Tongue (tissue), 2 donors: Measurements from ENCODE around the gene NPC1. TPM values are rescaled to one million over a fixed set of nuclear protein-coding genes. Genes with fewer than 3 reads are reported as not detected.

Source experiments
- DNase-seq: peaks from one replicate; pipeline ENCODE4 v3.0.0-alpha.2; 2015
- total RNA-seq: library from RNA; depleted of rRNA; stranded (reverse); fragments of >200 nt; gene quantifications from one replicate; pipeline ENCODE4 v1.2.3, GENCODE V29; 2014

Gene NPC1
- total RNA-seq, 1 donor from 2014 or later = 30.4 TPM

- DNase-seq = no peak
Observed at GRCh38 chr18:23547846-23548245, 38.5 kb downstream of the NPC1 start.

GRCh38 chr18:23547306-23547705, 39.0 kb downstream of the NPC1 start:
- DNase-seq = no peak

DNA sequence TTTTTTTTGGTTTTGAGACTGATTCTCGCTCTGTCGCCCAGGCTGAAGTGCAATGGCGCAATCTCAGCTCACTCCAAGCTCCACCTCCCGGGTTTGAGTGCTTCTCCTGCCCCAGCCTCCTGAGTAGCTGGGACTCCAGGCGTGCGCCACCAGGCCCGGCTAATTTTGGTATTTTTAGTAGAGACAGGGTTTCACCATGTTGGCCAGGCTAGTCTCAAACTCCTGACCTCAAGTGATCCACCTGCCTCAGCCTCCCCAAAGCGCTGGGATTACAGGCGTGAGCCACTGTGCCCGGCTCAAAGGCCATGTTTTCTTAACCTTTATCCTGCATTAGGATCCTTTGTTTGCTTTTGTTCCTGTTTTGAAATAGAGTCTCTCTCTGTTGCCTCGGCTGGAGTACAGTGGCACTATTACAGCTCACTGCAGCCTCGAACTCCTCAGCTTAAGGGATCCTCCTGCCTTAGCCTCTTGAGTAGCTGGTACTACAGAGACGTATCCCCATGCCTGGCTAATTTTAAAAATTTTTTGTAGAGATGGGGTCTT, 41.0 kb downstream of the NPC1 start:
- DNase-seq = no peak

GRCh38 chr18:23542461-23542860, 43.8 kb downstream of the NPC1 start:
- DNase-seq = no peak

GRCh38 chr18:23541349-23542093, 44.8 kb downstream of the NPC1 start:
- no peak for DNase-seq

DNA sequence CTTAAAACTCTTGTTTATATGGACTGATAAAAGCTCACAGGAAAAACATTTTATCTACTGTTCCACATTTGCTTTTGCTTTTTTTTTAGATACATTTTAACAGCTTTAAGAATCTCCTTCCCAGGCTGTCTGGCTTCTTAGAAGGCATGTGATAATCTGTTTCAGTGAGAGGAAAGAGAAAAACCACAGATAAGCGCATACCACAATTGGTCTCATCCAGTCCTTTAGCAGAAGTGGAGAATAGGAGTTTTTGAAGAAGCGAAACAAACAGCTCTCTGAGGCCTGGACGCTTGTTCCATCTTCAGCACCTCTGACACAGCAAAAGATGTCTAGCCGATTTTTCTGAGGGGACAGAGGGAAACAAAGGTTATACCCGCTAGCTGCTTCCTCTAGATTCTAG, 45.4 kb downstream of the NPC1 start:
- DNase-seq = no peak

DNA sequence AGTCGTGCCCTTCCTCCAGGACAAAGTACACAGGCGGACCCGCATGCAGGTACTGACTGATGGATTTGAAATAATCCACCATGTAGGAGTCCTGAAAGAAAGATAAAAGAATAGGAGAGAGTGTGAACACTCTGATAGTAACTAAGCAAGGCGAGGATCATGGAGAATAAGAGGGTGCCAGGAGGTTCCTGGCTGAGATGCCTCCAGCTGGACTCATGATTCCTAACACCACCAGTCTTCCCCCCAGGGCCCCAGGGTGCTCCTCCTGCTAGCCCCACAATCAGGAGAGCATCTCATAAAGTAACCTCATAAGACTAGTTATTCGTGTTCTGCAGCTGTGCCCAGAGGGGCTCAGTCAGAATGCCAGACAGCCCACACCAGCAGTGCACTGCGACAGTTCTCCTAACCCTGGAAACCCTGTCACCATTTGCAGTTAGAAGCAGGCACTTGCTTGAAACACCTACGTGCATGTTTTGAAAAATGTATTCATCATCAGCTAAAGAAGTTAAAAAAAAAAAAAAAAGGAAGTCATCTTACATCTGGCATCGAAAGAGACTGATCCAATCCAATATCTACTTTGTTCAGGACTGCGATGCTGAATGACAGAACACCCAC, 46.3 kb downstream of the NPC1 start:
- DNase-seq = no peak

GRCh38 chr18:23539296-23539695, 47.0 kb downstream of the NPC1 start:
- DNase-seq = no peak

DNA sequence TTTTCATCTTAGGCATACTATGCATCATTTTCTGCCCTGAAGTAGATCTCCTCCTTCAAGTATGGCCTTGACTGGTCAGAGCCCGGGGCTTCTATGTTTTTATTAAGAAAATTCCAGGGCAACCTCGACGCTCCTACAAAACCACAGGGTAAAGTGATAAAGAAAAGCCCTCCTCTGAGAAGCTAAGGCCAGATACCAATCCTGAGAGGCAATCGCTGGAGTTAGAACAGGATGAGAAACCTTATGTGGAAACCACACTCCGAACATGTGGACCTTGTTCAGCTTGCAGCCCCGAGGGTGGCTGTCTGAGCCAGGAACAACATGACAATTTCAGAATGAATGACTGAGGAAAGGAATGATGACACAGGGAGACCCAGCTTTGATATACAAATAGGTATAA, 47.4 kb downstream of the NPC1 start:
- no peak for DNase-seq

DNA sequence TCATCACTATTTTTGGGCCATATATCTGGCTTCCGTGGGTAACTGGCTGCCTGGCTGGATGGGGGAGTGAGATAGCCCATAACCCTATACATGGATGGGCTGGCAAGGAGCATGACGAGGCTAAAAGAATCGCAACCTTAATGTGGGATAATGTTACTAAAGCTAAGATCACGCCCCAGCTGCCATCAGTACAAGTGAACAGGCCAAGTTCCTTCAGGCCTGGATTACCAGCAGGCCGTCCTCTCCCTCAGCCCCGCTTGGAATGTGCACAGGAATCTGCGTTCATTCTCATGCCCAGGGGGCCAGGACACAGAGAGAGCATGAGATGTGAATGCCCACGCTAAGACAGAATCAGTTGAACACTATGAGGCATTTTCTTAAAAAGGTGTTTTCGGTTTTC, 48.3 kb downstream of the NPC1 start:
- DNase-seq = peak; percentile 61

DNA sequence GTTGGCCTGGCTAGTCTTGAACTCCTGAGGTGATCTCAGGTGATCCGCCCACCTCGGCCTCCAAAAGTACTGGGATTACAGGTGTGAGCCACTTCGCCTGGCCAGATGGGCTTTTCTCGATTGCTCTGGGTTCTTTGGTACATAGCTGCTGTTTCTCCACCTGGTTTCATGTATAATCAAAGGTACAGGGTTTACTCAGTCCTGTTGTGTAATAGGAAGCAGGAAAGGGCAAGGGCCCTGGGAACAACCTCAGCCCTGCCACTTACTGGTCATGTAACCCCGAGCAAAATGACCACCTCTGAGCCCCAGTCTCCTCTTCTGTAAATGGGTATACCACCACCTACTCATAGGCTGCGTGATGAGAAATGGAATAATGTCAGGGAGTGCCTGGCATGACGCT, 49.0 kb downstream of the NPC1 start:
- no peak for DNase-seq

DNA sequence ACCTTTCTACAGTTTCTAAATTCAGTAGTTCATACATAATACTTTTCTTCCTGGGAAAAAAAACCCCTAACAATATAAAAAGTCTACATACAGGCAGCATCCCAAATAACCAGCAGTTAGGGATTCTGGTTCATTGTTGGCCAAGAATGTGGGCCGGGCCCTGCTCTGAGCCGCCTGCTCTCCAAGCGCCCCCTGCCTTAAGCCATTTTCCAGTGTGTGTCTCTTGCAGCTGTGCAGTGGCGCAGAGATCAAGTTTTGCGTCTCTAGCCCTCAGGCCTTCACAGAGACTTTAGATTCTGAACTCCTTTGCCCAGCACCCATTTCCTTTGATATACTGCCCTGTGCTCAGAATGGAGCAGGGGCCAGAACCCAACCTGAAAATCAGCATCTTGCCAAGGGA, 50.1 kb downstream of the NPC1 start:
- DNase-seq = peak; percentile 72

DNA sequence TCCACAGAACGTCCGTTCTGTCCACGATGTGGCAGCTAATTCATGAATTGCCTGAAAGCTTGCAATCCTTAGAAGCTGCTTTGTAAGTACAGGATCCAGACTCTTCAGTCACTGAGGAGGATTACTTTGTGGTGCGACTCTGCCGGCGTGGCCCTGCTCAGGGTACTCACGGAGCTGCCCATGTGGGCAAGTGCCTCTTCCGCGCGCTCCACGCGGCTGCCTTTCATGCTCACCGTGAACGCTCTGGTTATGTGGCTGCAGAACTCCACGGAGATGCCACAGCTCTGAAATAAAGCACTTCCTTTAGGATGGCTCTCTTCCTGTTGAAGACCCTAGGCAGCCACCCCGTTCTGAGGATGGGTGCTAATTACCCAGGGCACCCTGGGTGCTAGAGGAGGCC, 52.0 kb downstream of the NPC1 start:
- DNase-seq = no peak

- no peak for DNase-seq
Observed at GRCh38 chr18:23532848-23533247, 53.5 kb downstream of the NPC1 start.

DNA sequence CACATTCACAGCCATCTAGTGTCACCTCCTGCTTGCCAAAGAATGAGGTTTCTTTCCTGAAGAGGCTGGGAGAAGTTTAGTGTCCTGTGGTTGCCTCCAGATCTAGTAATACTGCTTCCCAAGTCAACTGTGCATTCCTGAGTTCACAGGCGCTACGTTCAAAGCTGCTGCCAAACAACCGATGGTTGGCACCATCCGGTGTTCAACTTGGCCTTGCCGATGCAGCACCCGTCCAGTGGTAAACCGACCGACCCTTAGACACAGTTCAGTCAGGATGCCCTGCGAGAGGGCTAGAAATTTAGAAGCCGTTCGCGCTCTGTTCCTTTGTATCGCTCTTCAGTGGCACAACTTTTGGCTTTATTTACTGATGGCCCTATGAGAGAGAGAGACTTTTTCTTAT, 54.4 kb downstream of the NPC1 start:
- DNase-seq = no peak

- DNase-seq = no peak
Observed at GRCh38 chr18:23530195-23530594, 56.1 kb downstream of the NPC1 start.

DNA sequence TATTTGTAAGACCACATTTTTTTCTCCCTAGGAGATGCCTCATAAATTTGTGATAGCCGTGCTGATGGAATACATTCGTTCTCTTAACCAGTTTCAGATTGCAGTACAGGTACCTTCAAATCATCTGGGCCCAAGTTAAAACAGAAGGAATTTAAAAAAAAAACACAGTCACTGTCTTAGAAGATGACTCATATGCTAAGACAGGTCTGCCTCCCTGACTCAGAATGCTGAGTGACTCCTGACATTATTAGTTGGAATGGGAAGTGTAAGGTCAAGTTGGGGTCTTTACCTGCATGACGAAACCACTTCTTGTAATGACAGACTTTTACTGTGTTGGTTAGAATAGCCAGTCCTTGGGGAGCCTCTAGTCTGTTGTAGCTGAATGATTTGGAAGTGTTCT, 56.7 kb downstream of the NPC1 start:
- no peak for DNase-seq

GRCh38 chr18:23528580-23529472, 57.5 kb downstream of the NPC1 start:
- no peak for DNase-seq

GRCh38 chr18:23526501-23527063, 59.7 kb downstream of the NPC1 start:
- DNase-seq = no peak

DNA sequence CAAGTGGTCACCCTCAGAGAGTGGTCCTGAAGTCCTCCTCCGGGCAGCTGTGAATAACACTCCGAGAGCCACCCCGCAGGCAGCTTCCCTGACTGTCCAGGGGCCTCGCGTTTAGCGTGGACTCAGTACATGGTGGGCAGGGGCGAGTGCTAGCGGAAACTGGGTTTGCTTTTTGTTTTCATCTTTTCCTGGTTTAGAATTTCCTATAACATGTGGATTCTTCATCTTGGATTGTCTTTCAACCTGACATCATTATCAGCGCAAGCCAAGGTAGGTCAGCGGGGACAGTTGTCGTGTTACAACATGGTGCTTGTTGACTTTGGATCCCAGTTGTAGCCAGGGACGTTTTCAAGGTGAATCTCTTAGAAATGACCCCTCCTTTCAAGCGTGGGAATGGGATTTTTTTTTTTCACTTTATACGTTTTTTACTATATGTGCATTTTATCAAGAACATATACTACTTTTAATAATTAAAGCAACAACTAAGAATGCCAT, 62.0 kb downstream of the NPC1 start:
- DNase-seq = no peak

DNA sequence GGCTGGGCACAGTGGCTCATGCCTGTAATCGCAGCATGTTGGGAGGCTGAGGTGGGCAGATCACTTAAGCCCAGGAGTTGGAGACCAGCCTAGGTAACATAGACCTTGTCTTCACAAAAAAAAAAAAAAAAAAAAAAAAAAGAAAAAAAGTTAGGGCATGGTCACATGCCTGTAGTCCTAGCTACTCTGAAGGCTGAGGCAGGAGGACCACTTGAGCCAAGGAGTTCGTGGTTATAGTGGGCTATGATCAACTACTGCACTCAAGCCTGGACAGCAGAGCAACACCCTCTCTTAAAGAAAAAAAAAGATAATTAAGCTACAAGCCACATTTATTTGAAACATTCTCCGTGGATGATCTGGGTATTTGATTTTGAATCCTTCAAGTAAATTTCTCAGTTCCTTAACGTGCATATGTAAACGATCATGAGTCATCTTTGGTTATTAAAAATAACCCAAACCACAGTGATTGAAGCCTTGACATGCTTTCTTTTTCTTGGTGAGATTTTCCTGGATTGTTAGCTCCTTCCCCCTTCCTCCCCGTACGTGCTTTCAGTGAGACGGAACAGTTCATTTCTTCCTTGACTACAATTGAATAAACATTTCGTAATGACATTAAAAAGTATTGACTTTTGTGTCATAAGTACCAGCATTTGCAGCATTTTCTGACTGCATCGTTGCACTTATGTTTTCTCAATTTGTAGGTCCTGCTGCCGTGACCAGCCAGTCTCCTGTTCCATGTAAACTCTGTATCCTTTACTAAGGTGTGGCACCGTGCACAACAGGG, 62.7 kb downstream of the NPC1 start:
- peak; percentile 55 for DNase-seq

- DNase-seq = no peak
Observed at GRCh38 chr18:23521907-23522306, 64.4 kb downstream of the NPC1 start.
